ENCODE measurements around the gene LIN52. TPM values are rescaled to one million over a fixed set of nuclear protein-coding genes. Genes with fewer than 3 reads are reported as not detected.

The LIN52 gene
- total and polyA plus RNA-seq, 2 of the 13 experiments (the other 11 are each of a cell fraction or from before 2014, with no cell fraction given): 11.4 to 23.3 TPM

DNA sequence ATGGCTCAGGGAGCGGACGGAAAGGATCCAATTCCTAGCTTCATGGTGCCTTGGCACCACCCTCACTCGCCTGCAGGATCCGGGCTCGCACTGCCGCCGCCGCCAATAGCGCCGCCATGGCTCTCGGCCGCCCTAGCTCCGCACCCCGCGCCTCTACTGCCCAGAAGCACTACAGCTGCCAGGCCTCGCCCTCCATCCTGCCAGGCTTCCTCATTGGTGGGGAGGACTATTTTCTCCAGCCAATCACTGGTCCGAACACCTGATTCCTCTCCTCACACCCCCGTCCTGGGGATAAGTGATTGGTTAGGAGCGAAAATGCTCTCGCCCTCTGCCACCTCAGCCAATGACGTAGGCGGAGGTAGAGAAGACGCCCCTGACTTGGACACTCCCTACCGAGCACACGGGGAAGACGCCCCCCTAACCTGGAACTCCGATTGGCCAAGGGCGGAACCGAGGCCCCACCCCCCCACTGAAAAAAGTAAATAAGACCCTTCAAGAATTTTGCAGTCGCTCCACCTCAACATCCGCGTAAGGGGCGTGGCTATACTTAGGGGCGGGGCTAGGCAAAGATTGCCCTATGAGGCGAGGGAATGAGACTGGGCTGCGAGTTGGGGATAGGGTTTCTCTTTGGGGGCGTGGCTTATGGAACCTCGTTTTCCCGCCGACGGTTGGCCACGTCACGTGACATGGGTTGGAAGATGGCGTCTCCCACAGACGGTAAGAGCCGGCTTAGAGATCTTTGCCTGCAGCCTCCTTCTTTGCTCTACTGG is at the start of gene LIN52, which contains the start of gene ALDH6A1 (continued):
- TF ChIP-seq ZNF558 (CRISPR knock-in tag; IDR thresholded peaks at IDR 0.05; ENCODE audit: borderline replicate concordance) (no peak), ZBTB38 (CRISPR knock-in tag; IDR thresholded peaks at IDR 0.05) (peak; percentile 74), ZFP41 (CRISPR knock-in tag; IDR thresholded peaks at IDR 0.05; ENCODE audit: borderline replicate concordance) (no peak), ZNF235 (CRISPR knock-in tag; IDR thresholded peaks at IDR 0.05; ENCODE audit: borderline replicate concordance) (no peak), ATRX (CRISPR knock-in tag; IDR thresholded peaks at IDR 0.05; ENCODE audit: borderline replicate concordance) (no peak), KDM5A (IDR thresholded peaks at IDR 0.05; ENCODE audit: borderline replicate concordance, low read length) (no peak), EZH2 (conservative IDR thresholded peaks at IDR 0.05; ENCODE audit: low read depth, low read length) (no peak), ZNF260 (CRISPR knock-in tag; IDR thresholded peaks at IDR 0.05; ENCODE audit: borderline replicate concordance, low read depth) (no peak), ZFP36L2 (CRISPR knock-in tag; IDR thresholded peaks at IDR 0.05) (no peak), KDM5B (CRISPR knock-in tag; IDR thresholded peaks at IDR 0.05; ENCODE audit: borderline replicate concordance) (peak; percentile 84; the same call in 1 of the 2 replicates), MBNL3 (CRISPR knock-in tag; conservative IDR thresholded peaks at IDR 0.05) (no peak)
- TF ChIP-seq, protein P1, sequence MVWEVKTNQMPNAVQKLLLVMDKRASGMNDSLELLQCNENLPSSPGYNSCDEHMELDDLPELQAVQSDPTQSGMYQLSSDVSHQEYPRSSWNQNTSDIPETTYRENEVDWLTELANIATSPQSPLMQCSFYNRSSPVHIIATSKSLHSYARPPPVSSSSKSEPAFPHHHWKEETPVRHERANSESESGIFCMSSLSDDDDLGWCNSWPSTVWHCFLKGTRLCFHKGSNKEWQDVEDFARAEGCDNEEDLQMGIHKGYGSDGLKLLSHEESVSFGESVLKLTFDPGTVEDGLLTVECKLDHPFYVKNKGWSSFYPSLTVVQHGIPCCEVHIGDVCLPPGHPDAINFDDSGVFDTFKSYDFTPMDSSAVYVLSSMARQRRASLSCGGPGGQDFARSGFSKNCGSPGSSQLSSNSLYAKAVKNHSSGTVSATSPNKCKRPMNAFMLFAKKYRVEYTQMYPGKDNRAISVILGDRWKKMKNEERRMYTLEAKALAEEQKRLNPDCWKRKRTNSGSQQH (CRISPR knock-in tag; IDR thresholded peaks at IDR 0.05; ENCODE audit: low read depth): peak; percentile 75
- TF ChIP-seq, protein P2, sequence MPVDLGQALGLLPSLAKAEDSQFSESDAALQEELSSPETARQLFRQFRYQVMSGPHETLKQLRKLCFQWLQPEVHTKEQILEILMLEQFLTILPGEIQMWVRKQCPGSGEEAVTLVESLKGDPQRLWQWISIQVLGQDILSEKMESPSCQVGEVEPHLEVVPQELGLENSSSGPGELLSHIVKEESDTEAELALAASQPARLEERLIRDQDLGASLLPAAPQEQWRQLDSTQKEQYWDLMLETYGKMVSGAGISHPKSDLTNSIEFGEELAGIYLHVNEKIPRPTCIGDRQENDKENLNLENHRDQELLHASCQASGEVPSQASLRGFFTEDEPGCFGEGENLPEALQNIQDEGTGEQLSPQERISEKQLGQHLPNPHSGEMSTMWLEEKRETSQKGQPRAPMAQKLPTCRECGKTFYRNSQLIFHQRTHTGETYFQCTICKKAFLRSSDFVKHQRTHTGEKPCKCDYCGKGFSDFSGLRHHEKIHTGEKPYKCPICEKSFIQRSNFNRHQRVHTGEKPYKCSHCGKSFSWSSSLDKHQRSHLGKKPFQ (CRISPR knock-in tag; IDR thresholded peaks at IDR 0.05; ENCODE audit: insufficient replicate concordance): no peak
- TF ChIP-seq, protein P3, sequence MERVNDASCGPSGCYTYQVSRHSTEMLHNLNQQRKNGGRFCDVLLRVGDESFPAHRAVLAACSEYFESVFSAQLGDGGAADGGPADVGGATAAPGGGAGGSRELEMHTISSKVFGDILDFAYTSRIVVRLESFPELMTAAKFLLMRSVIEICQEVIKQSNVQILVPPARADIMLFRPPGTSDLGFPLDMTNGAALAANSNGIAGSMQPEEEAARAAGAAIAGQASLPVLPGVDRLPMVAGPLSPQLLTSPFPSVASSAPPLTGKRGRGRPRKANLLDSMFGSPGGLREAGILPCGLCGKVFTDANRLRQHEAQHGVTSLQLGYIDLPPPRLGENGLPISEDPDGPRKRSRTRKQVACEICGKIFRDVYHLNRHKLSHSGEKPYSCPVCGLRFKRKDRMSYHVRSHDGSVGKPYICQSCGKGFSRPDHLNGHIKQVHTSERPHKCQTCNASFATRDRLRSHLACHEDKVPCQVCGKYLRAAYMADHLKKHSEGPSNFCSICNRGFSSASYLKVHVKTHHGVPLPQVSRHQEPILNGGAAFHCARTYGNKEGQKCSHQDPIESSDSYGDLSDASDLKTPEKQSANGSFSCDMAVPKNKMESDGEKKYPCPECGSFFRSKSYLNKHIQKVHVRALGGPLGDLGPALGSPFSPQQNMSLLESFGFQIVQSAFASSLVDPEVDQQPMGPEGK (CRISPR knock-in tag; IDR thresholded peaks at IDR 0.05): peak; percentile 63; the same call in 1 of the 2 replicates
- TF ChIP-seq, protein P4, sequence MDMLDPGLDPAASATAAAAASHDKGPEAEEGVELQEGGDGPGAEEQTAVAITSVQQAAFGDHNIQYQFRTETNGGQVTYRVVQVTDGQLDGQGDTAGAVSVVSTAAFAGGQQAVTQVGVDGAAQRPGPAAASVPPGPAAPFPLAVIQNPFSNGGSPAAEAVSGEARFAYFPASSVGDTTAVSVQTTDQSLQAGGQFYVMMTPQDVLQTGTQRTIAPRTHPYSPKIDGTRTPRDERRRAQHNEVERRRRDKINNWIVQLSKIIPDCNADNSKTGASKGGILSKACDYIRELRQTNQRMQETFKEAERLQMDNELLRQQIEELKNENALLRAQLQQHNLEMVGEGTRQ (IDR thresholded peaks at IDR 0.05; ENCODE audit: low read depth, low read length): peak; percentile 97
- TF ChIP-seq, protein P4 (CRISPR knock-in tag; IDR thresholded peaks at IDR 0.05; ENCODE audit: borderline replicate concordance): peak; percentile 95

All from HepG2 (cell line).